HG02798 (cell line): ENCODE results near the gene ATP11C.
A peak's percentile ranks its signal among the peaks of the same experiment; 100 is the strongest.
"Not testable (repeated sequence)": the region's sequence is repeated elsewhere in the genome, so short reads cannot be mapped to it uniquely, and the experiment has no call there.

Source experiments
- ATAC-seq: cut with Tn5 transposase; IDR thresholded peaks from one replicate; pipeline ENCODE4 v1.9.1; 2021; ENCODE audit warnings: mild to moderate bottlenecking; ENCODE audit not compliant: unreplicated experiment, poor library complexity

ATP11C gene

GRCh38 chrX:139750390-139750789 is 182.5 kb downstream of the ATP11C start:
- no peak for ATAC-seq

- ATAC-seq: peak; percentile 98
These were observed 193.7 kb downstream of the ATP11C start for GRCh38 chrX:139739138-139739537.

GRCh38 chrX:139738581-139738980 is 194.3 kb downstream of the ATP11C start:
- ATAC-seq: no peak

- no peak for ATAC-seq
These were observed 196.7 kb downstream of the ATP11C start for GRCh38 chrX:139736151-139736550.

- no peak for ATAC-seq
These were observed 197.9 kb downstream of the ATP11C start for GRCh38 chrX:139734996-139735395.

GRCh38 chrX:139725720-139726119 is 207.1 kb downstream of the ATP11C start:
- ATAC-seq: peak; percentile 92

- no peak for ATAC-seq
These were observed 208.2 kb downstream of the ATP11C start for GRCh38 chrX:139724626-139725025.

GRCh38 chrX:139720979-139721378 is 211.9 kb downstream of the ATP11C start:
- no peak for ATAC-seq

GRCh38 chrX:139720136-139720535 is 212.7 kb downstream of the ATP11C start:
- ATAC-seq: no peak

- no peak for ATAC-seq
These were observed 224.8 kb downstream of the ATP11C start, which contains the start of gene MCF2 for GRCh38 chrX:139708067-139708466. TSS of gene MCF2 (minus strand) at chrX:139708167. CDS start at chrX:139651744, 56,423 bp downstream.

GRCh38 chrX:139702658-139703057 is 230.2 kb downstream of the ATP11C start:
- ATAC-seq: no peak

- no peak for ATAC-seq
These were observed 239.9 kb downstream of the ATP11C start for GRCh38 chrX:139692908-139693307.

- ATAC-seq: no peak
These were observed 240.4 kb downstream of the ATP11C start for GRCh38 chrX:139692506-139692849.

- no peak for ATAC-seq
These were observed 240.9 kb downstream of the ATP11C start for GRCh38 chrX:139691843-139692505.

- ATAC-seq: no peak
These were observed 241.4 kb downstream of the ATP11C start for GRCh38 chrX:139691493-139691842.

- not testable (repeated sequence) for ATAC-seq
These were observed 247.7 kb downstream of the ATP11C start for GRCh38 chrX:139685175-139685574.

- ATAC-seq: no peak
These were observed 252.5 kb downstream of the ATP11C start for GRCh38 chrX:139680356-139680755.
